CD4-positive, alpha-beta T cell treated with Interleukin-15 for 1 hour (primary cell): ENCODE data around the gene DBH.

Experiments
- DNase-seq: peaks from one replicate; pipeline ENCODE4 v3.0.0-alpha.2; 2020

Gene DBH

DNA sequence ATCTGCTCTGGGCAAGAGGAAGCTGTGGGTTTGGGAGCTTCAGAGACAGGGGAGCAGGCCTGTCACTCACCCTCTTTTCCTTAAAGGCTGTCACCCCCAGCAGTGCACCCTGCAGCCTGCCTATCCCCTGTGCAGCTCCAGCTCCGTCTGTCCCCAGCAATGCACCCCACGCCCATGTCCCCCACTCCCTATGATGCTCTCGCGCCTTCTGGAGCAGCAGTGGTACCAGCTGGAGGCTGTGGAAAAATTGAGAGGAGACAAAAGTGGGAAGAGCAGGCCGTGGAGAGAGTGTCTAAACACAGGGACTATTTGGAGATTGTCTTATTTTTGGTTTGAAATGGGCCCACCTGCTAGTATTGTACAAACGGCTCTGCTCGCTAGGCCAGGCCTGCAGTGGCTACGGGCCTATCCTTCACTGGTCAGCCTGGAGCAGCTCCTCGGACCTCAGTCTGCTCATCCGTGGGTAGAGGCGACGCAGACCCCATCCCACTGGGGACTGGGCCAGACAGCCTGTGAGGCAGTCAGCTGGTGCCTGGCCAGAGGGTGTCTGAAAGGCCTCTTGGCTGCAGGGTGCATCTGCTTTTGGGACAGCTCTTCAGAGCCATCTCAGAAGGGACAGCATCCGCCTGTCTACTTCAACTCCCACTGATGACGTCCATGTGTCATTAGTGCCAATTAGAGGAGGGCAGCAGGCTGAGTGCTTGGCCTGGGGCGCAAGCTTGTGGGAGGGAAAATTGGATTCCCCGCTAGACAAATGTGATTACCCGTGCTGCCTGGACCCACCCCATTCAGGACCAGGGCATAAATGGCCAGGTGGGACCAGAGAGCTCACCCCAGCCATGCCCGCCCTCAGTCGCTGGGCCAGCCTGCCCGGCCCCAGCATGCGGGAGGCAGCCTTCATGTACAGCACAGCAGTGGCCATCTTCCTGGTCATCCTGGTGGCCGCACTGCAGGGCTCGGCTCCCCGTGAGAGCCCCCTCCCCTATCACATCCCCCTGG lies at the start of gene DBH:
DBH (plus strand) TSS at position 831 of the 999 bp plus-strand sequence; CDS start at position 840, 9 bp downstream.
- no peak for DNase-seq

GRCh38 chr9:133587051-133587450 lies 49.1 kb upstream of the DBH start:
- DNase-seq, result no peak

DNA sequence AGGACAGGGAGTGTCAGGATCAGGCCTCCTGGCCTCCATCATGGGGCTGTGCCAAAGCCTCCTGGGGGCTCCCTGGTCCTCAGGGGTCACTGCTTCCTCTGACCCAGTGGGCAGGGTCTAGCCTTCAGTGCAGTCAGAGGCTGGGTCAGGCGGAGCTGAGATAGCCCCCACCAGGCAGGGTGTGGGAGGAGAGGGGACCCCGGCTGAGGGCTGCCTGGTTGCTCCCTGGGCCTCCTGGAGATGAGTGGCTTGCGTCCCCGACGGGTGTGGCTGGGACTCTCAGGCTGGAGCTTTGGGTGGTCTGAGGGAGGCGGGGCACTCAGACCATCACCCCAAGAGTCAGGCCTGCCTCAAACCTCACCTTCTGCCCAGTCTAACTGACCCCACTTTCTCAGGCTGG lies 48.7 kb upstream of the DBH start:
- DNase-seq, result no peak

- no peak for DNase-seq
Observed at GRCh38 chr9:133589454-133590227, 46.5 kb upstream of the DBH start.

DNA sequence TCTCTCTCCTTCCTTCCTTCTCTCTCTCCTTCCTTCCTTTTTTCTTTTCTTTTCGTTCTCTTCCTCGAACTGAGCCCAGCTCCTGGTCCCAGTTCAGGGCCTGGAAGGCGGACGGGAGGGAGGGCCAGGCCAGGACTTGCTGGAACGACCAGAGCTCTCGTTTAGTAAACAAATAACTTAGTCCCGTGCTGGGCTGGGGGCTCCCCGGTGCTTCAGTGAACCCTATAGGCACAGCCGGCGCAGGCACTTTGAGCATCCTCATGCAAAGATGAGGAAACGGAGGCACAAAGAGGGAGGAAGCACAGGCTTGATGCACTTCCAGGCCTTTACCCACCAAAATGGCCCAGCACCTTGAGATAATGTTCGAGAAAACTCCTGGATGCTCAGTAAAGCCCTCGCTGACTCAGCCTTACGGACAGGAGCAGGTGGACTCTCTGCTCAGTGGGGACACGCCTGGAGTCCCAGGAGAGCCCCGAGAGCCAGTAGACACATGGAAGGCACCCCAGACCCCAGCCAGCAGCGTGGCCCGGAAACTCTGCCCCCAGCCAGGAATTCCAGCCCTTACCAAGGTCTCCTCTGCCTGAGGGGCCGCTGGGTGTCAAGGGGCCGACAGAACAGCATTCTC lies 45.8 kb upstream of the DBH start:
- no peak for DNase-seq

GRCh38 chr9:133591116-133591910 lies 44.9 kb upstream of the DBH start:
- no peak for DNase-seq

DNA sequence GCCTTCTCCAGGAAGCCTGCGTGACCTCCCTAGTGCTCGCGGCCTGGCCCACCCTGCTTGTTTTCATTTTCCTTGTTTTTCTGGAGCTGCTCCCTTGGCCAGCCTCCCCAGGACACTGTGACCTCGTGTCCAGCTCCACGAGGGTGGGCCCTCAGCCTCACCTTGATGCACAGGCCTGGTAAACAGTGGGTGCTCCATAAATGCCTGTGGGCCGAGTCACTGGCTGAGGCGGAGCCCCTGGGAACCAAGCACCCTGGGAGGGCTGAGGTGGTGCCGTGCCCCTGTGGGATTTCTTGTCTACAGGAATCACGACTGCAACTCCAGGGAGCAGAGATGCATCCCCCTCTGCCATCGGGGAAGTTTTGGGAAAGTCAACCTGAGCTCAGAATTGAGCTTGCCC lies 44.2 kb upstream of the DBH start:
- DNase-seq, result no peak

GRCh38 chr9:133592731-133593409 lies 43.3 kb upstream of the DBH start:
- DNase-seq, result no peak

DNA sequence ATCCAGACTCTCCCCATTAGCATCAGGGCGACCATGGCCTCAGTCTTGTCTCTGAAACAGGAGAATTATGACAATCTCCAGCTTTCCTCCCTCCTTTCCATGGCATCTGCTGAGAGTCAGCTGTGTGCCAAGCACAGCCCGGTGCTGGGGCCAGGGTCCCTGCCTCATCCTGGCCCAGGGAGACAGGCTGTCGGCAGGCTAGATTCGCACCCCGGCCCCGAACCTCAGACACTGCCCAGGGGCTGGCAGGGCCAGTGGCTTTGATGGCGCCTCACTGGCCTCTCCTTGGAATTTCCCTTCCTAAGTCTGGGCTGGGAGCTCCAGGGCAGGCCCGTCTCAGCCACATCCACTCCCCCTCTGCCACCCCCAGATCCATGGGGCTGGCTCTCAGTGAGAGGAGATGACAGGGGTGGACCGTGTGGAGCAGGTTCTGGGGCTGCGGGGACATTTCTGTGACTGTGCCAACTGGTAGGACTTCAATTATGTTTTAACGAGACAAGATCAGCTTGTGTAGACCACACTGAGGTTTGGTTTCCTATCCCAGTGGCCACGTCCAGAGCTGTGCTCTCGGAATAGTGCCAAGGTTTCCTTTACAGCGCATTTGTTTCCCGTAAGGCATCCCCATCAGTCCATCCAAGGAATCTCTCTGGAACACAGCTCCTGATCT lies 42.4 kb upstream of the DBH start:
- no peak for DNase-seq

- DNase-seq, result no peak
Observed at GRCh38 chr9:133594310-133594709, 41.9 kb upstream of the DBH start.

- no peak for DNase-seq
Observed at GRCh38 chr9:133595910-133596309, 40.3 kb upstream of the DBH start.

- DNase-seq, result no peak
Observed at GRCh38 chr9:133597316-133597957, 38.7 kb upstream of the DBH start.

DNA sequence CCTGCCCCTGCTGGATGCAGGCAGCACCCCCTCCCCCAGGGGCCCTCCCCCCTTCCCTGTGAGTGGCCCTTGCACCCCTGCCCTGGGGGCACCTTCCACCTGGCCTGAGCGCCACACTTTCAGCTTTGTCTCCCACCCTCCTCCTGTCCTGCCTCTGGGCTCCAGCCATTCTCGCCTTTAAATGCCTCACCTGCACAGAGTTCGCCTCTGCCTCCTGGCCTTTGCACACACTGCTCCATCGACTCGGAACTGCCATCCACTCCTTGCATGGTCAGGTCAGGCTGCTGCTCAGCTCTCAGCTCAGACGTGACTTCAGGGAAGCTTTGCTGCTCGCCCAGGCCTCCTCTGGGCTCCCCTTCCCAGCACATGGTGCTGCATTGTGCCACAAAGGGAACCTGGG lies 37.2 kb upstream of the DBH start:
- no peak for DNase-seq

DNA sequence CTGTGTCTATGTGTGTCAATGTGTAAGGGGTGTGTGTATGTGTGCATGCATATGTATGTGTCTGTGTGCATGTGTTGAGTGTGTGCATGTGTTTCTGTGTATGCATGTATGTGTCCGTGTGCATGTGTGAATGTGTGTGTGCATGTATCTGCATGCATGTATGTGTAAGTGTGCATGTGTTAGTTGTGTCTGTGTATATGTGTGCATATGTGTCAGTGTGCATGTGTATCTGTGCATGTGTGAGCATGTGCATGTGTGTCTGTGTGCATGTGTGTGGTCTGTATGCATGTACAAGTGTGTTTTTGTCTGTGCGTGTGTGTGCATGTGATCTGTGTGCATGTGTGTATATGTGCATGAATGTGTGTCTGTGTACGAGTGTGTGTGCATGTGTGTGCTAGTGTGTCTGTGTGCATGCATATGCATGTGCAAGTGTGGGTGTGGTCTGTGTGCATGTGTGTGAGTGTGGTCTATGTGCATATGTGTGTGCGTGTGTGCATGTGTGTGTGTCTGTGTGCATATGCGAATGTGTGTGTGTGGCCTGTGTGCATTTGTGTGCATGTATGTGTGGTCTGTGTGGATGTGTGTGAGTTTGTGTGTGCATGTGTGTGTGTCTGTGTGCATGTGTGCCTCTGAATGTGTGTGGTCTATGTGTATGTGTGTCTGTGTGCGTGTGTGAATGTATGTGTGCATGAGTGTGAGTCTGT lies 36.5 kb upstream of the DBH start:
- no peak for DNase-seq

- no peak for DNase-seq
Observed at GRCh38 chr9:133600739-133601138, 35.4 kb upstream of the DBH start.

- DNase-seq, result no peak
Observed at GRCh38 chr9:133601746-133602145, 34.4 kb upstream of the DBH start.

GRCh38 chr9:133602277-133602676 lies 33.9 kb upstream of the DBH start:
- no peak for DNase-seq

GRCh38 chr9:133603135-133603927 lies 32.8 kb upstream of the DBH start:
- DNase-seq, result no peak

- no peak for DNase-seq
Observed at GRCh38 chr9:133604214-133604613, 31.9 kb upstream of the DBH start.
